A673 (cell line): Measurements from ENCODE around the gene GPR85. TPM values are rescaled to one million over a fixed set of nuclear protein-coding genes. Genes with fewer than 3 reads are reported as not detected.

Experiments
- BruUV-seq: library from RNA; stranded (reverse); fragments of 400-500 nt; replicated peaks from 2 replicates; lab custom pipeline; 2021; lab: Mats Ljungman, UMichigan
- CTCF ChIA-PET: fragments of 300-600 bp; sonication (Branson Sonifier 250); formaldehyde crosslinking; loops from one replicate; lab custom pipeline; 2022; ENCODE audit warnings: antibody characterized with exemption; lab: Charles Lee
- POLR2A ChIA-PET: fragments of 300-600 bp; sonication (Branson Sonifier 250); formaldehyde crosslinking; loops from one replicate; lab custom pipeline; 2022; ENCODE audit warnings: antibody characterized with exemption; ENCODE audit not compliant: low non-redundant PET; lab: Charles Lee
- DNase-seq: peaks from one replicate; pipeline ENCODE4 v3.0.0-alpha.2; 2015; ENCODE audit warnings: low spot score
- H3K27ac ChIP-seq: fragments of 200-600 bp; sonication (generic); 2 replicates; pipeline ENCODE4 v1.5.1; 2016; ENCODE audit warnings: mixed run types, low read depth, mild to moderate bottlenecking, mixed read lengths, antibody characterized with exemption, low read length; ENCODE audit not compliant: poor library complexity, severe bottlenecking
- H3K27me3 ChIP-seq: fragments of 200-600 bp; sonication (generic); replicated peaks from 2 replicates; pipeline ENCODE4 v1.6.1; 2017; ENCODE audit warnings: mixed run types, low read depth, mild to moderate bottlenecking, mixed read lengths, antibody characterized with exemption, low read length; ENCODE audit not compliant: insufficient read depth, poor library complexity
- H3K36me3 ChIP-seq: fragments of 200-600 bp; sonication (generic); 2 replicates; pipeline ENCODE4 v1.6.1; 2016; ENCODE audit warnings: mixed run types, mild to moderate bottlenecking, mixed read lengths, antibody characterized with exemption, low read length; ENCODE audit not compliant: insufficient read depth, poor library complexity, severe bottlenecking
- H3K4me1 ChIP-seq: fragments of 200-600 bp; sonication (generic); 2 replicates; pipeline ENCODE4 v1.6.1; 2017; ENCODE audit warnings: mixed run types, mild to moderate bottlenecking, mixed read lengths, antibody characterized with exemption, low read length; ENCODE audit not compliant: insufficient read depth, poor library complexity, severe bottlenecking
- H3K4me3 ChIP-seq: fragments of 200-600 bp; sonication (generic); 2 replicates; pipeline ENCODE4 v1.5.1; 2016; ENCODE audit warnings: low read depth, mixed run types, mild to moderate bottlenecking, mixed read lengths, low read length; ENCODE audit not compliant: poor library complexity, severe bottlenecking
- H3K9me3 ChIP-seq: fragments of 200-600 bp; sonication (generic); 2 replicates; pipeline ENCODE4 v1.6.1; 2016; ENCODE audit warnings: mixed run types, low read depth, mild to moderate bottlenecking, mixed read lengths, antibody characterized with exemption, low read length; ENCODE audit not compliant: poor library complexity, severe bottlenecking
- CTCF ChIP-seq: fragments of 300-800, 200-600 bp; sonication (generic); conservative IDR thresholded peaks from 2 replicates; pipeline ENCODE4 v1.5.1; 2017; ENCODE audit warnings: low read depth, mild to moderate bottlenecking, antibody characterized with exemption, low read length, moderate library complexity, mixed read lengths
- EZH2 ChIP-seq: fragments of 200-600 bp; sonication (generic); IDR thresholded peaks from 2 replicates; pipeline ENCODE4 v1.6.1; 2017; ENCODE audit warnings: borderline replicate concordance, low read depth, mild to moderate bottlenecking, mixed read lengths, antibody characterized with exemption, low read length; ENCODE audit not compliant: poor library complexity, severe bottlenecking
- intact Hi-C: fragments of 100-400 bp; cut with micrococcal nuclease; formaldehyde crosslinking; loops from one replicate; pipeline ENCODE4 v1.10.0; 2022; ENCODE audit not compliant: unreplicated experiment
- total RNA-seq: library from RNA; stranded (reverse); gene quantifications from 2 replicates; pipeline ENCODE4 v1.2.3, GENCODE V29; 2021

The GPR85 gene
- total RNA-seq, 1 experiment from 2014 or later: 0.32 TPM

GRCh38 chr7:113040849-113041248, 45.8 kb downstream of the GPR85 start:
- peaks cover 3% of the 10 kb centered on the region for H3K27me3 ChIP-seq
- no peaks in the 10 kb centered on the region for H3K4me1 ChIP-seq
- no peak overlapping the region for H3K4me3 ChIP-seq
- POLR2A ChIA-PET: no interaction called here
- DNase-seq: no peak
- BruUV-seq: no TSS peak
- H3K27ac ChIP-seq: no peak overlapping the region
- no peaks in the 10 kb centered on the region for H3K9me3 ChIP-seq
- TF ChIP-seq EZH2 (no peak), CTCF (no peak)
- intact Hi-C loops: no loop called here
- no peaks in the 10 kb centered on the region for H3K36me3 ChIP-seq
- CTCF ChIA-PET: no interaction called here

GRCh38 chr7:113033959-113034358, 52.7 kb downstream of the GPR85 start:
- TF ChIP-seq CTCF (no peak), EZH2 (no peak)
- Histone ChIP-seq H3K27ac (no peak overlapping the region), H3K9me3 (no peaks in the 10 kb centered on the region), H3K4me3 (no peak overlapping the region), H3K36me3 (no peaks in the 10 kb centered on the region), H3K4me1 (no peaks in the 10 kb centered on the region), H3K27me3 (no peaks in the 10 kb centered on the region)
- BruUV-seq: no TSS peak
- no peak for DNase-seq
- CTCF ChIA-PET: no interaction called here
- POLR2A ChIA-PET: no interaction called here
- intact Hi-C loops: no loop called here

Other genes with a start within 250 kb of the GPR85 start
- 39.8 and 40.8 TPM in 2 replicates for gene SMIM30, start 31.7 kb upstream of the GPR85 start, total RNA-seq